G401.6 (cell line): Measurements from ENCODE around the gene DENND1A.

Source experiments
- FAIRE-seq: peaks from 2 replicates; lab custom pipeline; 2012; peaks lifted over from hg19 to GRCh38; lab: Jason Lieb, UNC

Gene DENND1A

GRCh38 chr9:123368536-123369153 is 561.3 kb downstream of the DENND1A start:
- no peak for FAIRE-seq

GRCh38 chr9:123368023-123368422 is 561.9 kb downstream of the DENND1A start:
- no peak for FAIRE-seq

- no peak for FAIRE-seq
Measured at GRCh38 chr9:123365881-123366528, 563.9 kb downstream of the DENND1A start.

- FAIRE-seq: no peak
Measured at GRCh38 chr9:123365287-123365880, 564.5 kb downstream of the DENND1A start.

- FAIRE-seq: no peak
Measured at GRCh38 chr9:123364241-123364824, 565.6 kb downstream of the DENND1A start.

- no peak for FAIRE-seq
Measured at GRCh38 chr9:123362856-123363255, 567.1 kb downstream of the DENND1A start.

GRCh38 chr9:123361731-123362510 is 568.0 kb downstream of the DENND1A start:
- FAIRE-seq: no peak

GRCh38 chr9:123361086-123361730 is 568.7 kb downstream of the DENND1A start:
- no peak for FAIRE-seq

GRCh38 chr9:123360161-123361085 is 569.5 kb downstream of the DENND1A start:
- peak; percentile 56 for FAIRE-seq

- no peak for FAIRE-seq
Measured at GRCh38 chr9:123359546-123359945, 570.4 kb downstream of the DENND1A start.

- FAIRE-seq: no peak
Measured at GRCh38 chr9:123359106-123359505, 570.8 kb downstream of the DENND1A start.

GRCh38 chr9:123358181-123358905 is 571.6 kb downstream of the DENND1A start:
- FAIRE-seq: no peak

- FAIRE-seq: no peak
Measured at GRCh38 chr9:123357743-123358059, 572.2 kb downstream of the DENND1A start.

- FAIRE-seq: no peak
Measured at GRCh38 chr9:123356851-123357742, 572.8 kb downstream of the DENND1A start.

- FAIRE-seq: no peak
Measured at GRCh38 chr9:123355761-123356431, 574.0 kb downstream of the DENND1A start, which contains the start of gene CRB2. CRB2 (plus strand) TSS chr9:123356197; CDS start chr9:123356261, 64 bp downstream.

GRCh38 chr9:123354806-123355508 is 575.0 kb downstream of the DENND1A start:
- FAIRE-seq: no peak

- no peak for FAIRE-seq
Measured at GRCh38 chr9:123353984-123354591, 575.8 kb downstream of the DENND1A start.

- no peak for FAIRE-seq
Measured at GRCh38 chr9:123353041-123353440, 576.9 kb downstream of the DENND1A start.
